ENCODE data around the gene ERVV-1. TPM values are rescaled to one million over a fixed set of nuclear protein-coding genes. Genes with fewer than 3 reads are reported as not detected.

ERVV-1 gene
- total RNA-seq, result not detected in 2 replicates

GRCh38 chr19:53013621-53014020 is at the start of gene ERVV-1:
Gene ERVV-1 (plus strand): TSS chr19:53013921. CDS start chr19:53014091, 170 bp downstream.

Other genes starting within 250 kb of the ERVV-1 start
- 1.4 and 2.3 TPM in 2 replicates for gene ZNF600, start 227.1 kb upstream of the ERVV-1 start, total RNA-seq
- 4.7 and 6.1 TPM in 2 replicates for gene ZNF28, start 192.3 kb upstream of the ERVV-1 start, total RNA-seq
- gene ZNF468, start 156.3 kb upstream of the ERVV-1 start, total RNA-seq, result 7.2 and 8.2 TPM in 2 replicates
- 4.1 and 5.5 TPM in 2 replicates for gene ZNF320, start 116.3 kb upstream of the ERVV-1 start, total RNA-seq
- 0.68 and 1.4 TPM in 2 replicates for gene ZNF888, start 90.5 kb upstream of the ERVV-1 start, total RNA-seq
- gene ZNF816, start 51.0 kb upstream of the ERVV-1 start, total RNA-seq, result 2.7 and 4.7 TPM in 2 replicates
- gene ERVV-2, start 30.8 kb downstream of the ERVV-1 start, total RNA-seq, result not detected in 2 replicates
- 12.9 and 16.6 TPM in 2 replicates for gene ZNF160, start 89.5 kb downstream of the ERVV-1 start, total RNA-seq
- 2.1 and 4.7 TPM in 2 replicates for gene ZNF415, start 119.0 kb downstream of the ERVV-1 start, total RNA-seq
- gene ZNF347, start 145.1 kb downstream of the ERVV-1 start, total RNA-seq, result 3.3 and 3.6 TPM in 2 replicates
- 0.58 and 2.5 TPM in 2 replicates for gene ZNF665, start 179.4 kb downstream of the ERVV-1 start, total RNA-seq
- gene ZNF677, start 241.0 kb downstream of the ERVV-1 start, total RNA-seq, result 7.4 and 20.2 TPM in 2 replicates
- not detected in 2 replicates for gene VN1R2, start 244.4 kb downstream of the ERVV-1 start, total RNA-seq